Hepatocyte (in vitro differentiated cells): Measurements from ENCODE around the gene MUC4.

Source experiments
- EZH2 ChIP-seq: fragments of 200-600 bp; sonication (generic); IDR thresholded peaks from 2 replicates; pipeline ENCODE4 v1.6.1; 2016; ENCODE audit warnings: antibody characterized with exemption, mild to moderate bottlenecking, borderline replicate concordance
- TF ChIP-seq, protein P1 (sequence below): fragments of 200-600 bp; sonication (generic); IDR thresholded peaks from 2 replicates; pipeline ENCODE4 v1.5.1; 2016; ENCODE audit warnings: antibody characterized with exemption, mild to moderate bottlenecking; ENCODE audit not compliant: poor library complexity

DNA sequence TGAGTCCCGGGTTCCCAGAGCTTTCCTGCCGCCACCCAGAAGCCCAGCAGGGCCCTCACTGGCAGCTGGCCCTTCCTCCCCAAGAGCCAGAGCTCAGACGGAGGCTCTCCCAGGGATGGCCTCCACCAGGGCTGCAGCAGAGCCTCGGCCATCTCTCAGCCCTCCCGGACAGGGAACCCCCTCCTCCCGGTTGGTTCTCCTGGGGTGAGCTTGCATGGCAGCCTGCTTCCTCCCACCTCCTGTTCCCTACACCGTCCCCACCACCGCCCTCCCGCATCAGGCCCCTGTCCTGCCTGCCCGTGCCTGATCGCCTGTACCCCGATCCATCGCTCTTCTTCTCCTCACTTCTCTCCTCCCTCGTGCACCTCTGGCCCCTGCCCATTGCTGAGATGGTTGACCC is 24.1 kb upstream of the MUC4 start:
- TF ChIP-seq, protein P1, sequence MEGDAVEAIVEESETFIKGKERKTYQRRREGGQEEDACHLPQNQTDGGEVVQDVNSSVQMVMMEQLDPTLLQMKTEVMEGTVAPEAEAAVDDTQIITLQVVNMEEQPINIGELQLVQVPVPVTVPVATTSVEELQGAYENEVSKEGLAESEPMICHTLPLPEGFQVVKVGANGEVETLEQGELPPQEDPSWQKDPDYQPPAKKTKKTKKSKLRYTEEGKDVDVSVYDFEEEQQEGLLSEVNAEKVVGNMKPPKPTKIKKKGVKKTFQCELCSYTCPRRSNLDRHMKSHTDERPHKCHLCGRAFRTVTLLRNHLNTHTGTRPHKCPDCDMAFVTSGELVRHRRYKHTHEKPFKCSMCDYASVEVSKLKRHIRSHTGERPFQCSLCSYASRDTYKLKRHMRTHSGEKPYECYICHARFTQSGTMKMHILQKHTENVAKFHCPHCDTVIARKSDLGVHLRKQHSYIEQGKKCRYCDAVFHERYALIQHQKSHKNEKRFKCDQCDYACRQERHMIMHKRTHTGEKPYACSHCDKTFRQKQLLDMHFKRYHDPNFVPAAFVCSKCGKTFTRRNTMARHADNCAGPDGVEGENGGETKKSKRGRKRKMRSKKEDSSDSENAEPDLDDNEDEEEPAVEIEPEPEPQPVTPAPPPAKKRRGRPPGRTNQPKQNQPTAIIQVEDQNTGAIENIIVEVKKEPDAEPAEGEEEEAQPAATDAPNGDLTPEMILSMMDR: no peak
- no peak for TF ChIP-seq EZH2
